Fibroblast of the aortic adventitia (primary cell): Measurements from ENCODE around the gene NR5A1. TPM values are rescaled to one million over a fixed set of nuclear protein-coding genes. Genes with fewer than 3 reads are reported as not detected.

Experiments
- DNase-seq: peaks from one replicate; pipeline ENCODE4 v3.0.0-alpha.2; 2010; ENCODE audit warnings: low read depth
- H3K4me3 ChIP-seq: 2 replicates; pipeline ENCODE4 v1.5.1; 2011; ENCODE audit warnings: low read depth, mild to moderate bottlenecking, control low read depth, low read length, moderate library complexity
- total RNA-seq: library from RNA; depleted of rRNA; stranded (reverse); fragments of >200 nt; gene quantifications from 2 replicates; pipeline ENCODE4 v1.2.3, GENCODE V29; 2012; ENCODE audit warnings: low replicate concordance
- TF ChIP-seq, protein P1 (sequence below): IDR thresholded peaks from 2 replicates; pipeline ENCODE4 v1.5.1; 2011; ENCODE audit warnings: mild to moderate bottlenecking, low read length, control low read depth, inconsistent platforms; ENCODE audit not compliant: insufficient read depth

Gene NR5A1
- total RNA-seq, 1 donor, result not detected

DNA sequence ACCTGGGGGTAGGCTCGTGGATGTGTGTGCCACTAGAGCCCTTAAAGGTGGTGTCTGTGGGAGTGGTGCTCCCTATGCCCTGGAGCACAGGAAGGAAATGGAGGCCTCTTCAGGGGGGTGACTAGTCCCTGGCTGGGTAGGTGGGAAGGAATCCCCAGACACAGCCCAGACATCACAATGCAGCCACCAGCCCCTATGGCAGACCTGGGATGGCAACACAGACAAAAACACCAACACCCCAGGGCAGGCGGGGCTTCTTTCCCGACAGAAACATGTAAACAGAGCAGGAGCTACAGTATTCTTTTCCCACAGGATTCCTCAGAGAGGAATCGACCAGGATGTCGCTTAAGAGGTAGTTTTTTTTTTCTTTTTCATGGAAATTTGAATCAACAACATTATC is 10.4 kb upstream of the NR5A1 start:
- H3K4me3 ChIP-seq, result no peak overlapping the region
- DNase-seq, result no peak
- TF ChIP-seq, protein P1, sequence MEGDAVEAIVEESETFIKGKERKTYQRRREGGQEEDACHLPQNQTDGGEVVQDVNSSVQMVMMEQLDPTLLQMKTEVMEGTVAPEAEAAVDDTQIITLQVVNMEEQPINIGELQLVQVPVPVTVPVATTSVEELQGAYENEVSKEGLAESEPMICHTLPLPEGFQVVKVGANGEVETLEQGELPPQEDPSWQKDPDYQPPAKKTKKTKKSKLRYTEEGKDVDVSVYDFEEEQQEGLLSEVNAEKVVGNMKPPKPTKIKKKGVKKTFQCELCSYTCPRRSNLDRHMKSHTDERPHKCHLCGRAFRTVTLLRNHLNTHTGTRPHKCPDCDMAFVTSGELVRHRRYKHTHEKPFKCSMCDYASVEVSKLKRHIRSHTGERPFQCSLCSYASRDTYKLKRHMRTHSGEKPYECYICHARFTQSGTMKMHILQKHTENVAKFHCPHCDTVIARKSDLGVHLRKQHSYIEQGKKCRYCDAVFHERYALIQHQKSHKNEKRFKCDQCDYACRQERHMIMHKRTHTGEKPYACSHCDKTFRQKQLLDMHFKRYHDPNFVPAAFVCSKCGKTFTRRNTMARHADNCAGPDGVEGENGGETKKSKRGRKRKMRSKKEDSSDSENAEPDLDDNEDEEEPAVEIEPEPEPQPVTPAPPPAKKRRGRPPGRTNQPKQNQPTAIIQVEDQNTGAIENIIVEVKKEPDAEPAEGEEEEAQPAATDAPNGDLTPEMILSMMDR, result no peak

DNA sequence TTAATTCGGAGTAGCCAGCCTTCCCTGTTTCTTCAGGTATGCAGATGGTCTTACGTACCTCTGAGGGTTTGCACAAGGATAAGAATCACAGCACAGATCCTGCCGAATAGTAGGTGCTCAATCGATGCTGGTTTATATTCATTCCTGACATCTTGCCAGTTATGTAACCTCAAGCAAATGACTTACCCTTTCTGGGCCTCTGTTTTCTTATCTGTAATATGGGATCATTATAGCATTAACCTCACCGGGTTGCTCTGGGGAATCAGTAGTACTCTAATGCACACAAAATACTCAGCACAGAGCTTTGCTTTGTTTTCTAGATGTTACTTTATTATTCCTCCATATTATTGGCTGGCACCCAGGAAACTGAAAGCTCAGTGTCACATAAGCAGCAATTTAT is 7.7 kb upstream of the NR5A1 start:
- no peak for DNase-seq
- TF ChIP-seq, protein P1, result no peak
- H3K4me3 ChIP-seq, result no peak overlapping the region

DNA sequence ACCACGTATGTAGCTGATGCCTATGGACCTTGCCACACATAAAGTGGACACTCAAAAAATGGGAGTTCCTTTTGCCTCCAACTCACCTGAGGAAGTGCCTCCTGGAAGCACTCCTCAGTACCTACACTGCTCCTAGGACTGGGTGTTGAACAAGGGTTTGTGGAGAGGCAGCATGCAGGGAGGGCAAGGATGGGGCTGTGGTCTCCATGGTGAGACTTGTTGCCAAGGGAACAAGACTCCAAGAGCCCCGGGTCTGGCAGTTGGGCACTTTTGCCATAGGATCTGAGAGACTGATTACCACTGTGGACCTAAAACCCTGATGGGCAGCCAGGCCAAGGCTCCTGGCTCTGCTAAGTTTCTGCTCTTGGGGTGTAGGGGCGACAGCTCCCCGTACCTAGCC is 6.9 kb upstream of the NR5A1 start:
- DNase-seq, result no peak
- TF ChIP-seq, protein P1, result no peak
- no peak overlapping the region for H3K4me3 ChIP-seq

DNA sequence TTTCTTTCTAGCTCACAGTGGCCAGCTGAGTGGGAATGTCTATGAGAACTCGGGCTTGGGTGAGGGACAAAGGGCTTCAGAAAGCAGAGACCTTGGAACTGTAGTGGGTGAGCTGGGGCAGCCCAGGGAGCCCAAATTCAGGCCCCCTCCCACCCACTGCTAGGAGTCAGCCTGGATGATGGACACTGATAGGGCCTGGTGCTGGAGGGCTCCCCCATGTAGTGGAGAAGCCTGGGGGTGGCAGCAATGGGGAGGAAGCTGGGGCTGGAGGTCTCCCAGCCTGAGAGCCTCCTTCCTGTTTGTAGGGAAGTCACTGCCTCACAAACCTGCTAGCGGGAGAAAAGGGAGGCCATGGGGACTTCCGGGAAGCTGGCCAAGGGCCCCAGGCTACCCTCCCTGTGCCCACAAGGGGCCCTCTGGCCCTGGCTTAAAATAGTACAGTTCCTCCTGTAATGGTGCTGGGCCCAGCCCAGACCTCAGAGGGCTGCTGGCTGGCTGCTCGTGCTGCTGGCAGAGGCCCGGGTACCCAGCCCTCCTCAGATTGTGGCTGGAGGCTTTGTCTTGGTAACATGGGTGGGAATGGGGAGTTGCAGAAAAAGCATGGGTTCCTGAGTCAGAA is 6.3 kb upstream of the NR5A1 start:
- no peak for DNase-seq
- H3K4me3 ChIP-seq, result no peak overlapping the region
- TF ChIP-seq, protein P1, result no peak

DNA sequence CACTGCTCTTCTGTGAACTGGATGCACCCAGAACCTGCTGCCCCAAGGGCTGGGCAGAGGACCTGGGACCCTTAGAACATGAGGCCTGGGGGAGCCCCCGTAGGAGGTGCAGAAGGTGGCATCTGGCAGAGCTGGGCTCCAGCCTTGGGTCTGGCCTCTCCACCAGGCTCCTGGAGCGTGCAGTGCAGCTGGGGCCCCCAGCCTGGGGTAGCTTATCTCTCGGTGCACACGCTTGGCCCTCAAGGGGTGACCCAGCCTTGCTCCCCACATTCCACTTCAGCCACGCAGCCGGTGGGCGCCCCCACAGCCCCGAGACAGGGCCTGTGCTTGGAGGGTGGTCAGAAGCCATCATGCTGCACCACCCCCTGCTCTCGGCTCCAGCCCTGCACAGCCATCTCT is 5.6 kb upstream of the NR5A1 start:
- DNase-seq, result no peak
- no peak overlapping the region for H3K4me3 ChIP-seq
- TF ChIP-seq, protein P1, result no peak

DNA sequence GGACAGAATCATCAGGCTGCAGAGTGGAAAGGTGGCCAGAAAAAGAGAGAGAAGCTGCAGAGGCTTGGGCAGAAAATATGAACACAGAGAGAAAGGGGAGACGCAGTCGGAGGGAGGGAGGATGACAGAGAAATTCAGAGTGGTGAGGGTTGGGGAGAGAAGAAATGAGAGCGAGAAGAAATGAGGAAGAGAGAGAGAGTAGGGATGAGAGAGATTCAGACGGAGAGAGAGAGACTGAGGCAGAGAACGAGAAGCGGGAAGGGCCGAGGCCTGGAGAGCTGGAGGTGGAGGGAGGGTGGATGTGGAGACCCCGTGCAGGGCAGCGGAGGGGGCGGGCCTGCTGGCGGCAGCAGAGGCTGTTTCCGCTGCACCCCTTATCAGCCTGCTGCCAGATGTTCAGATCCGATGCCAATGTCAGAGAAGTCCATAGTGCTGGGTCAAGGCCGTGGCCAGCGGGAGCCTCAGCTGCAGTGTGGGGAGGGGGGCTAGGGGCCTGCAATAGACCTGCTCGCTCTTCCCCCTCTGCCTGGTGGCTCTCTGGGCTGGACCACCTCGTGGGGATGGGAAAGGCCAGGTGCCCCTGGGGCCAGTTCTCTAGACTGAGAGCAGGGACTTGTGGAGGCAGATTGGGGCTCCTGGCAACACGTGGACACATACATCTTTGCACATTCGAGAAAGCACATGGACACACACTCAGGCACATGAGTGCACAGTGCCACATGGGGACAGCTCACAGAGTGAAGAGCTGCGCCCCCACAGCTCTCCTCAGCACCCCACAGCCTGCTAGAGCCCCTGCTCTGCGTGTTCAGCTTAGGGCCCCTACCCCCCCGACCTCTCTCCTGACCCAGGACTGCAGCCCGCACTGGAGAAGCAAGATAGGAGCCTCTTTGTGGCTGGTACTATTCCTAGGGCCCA is 4.9 kb upstream of the NR5A1 start:
- H3K4me3 ChIP-seq, result no peak overlapping the region
- TF ChIP-seq, protein P1, result no peak
- no peak for DNase-seq
